IMR-90 (cell line): ENCODE data around the gene ECM2. TPM values are rescaled to one million over a fixed set of nuclear protein-coding genes. Genes with fewer than 3 reads are reported as not detected.

Experiments
- ATAC-seq: fragments of 200-7000 bp; cut with Tn5 transposase; 2 replicates; pipeline ENCODE4 v1.9.1; 2020; ENCODE audit warnings: low read depth, mild to moderate bottlenecking, moderate library complexity
- BruUV-seq: library from RNA; stranded (reverse); fragments of 400-500 nt; replicated peaks from 2 replicates; lab custom pipeline; 2021; lab: Mats Ljungman, UMichigan
- CTCF ChIA-PET: fragments of 300-600 bp; formaldehyde crosslinking; extraction: SDS; loops from one replicate; lab custom pipeline; 2021; ENCODE audit warnings: antibody characterized with exemption; lab: Yijun Ruan, JAX
- POLR2A ChIA-PET: fragments of 300-600 bp; sonication (Branson Sonifier 250); formaldehyde crosslinking; loops from one replicate; lab custom pipeline; 2022; ENCODE audit warnings: antibody characterized with exemption; ENCODE audit not compliant: unreplicated experiment; lab: Charles Lee
- DNase-seq: peaks from one replicate; pipeline ENCODE4 v3.0.0; 2013
- H2AFZ ChIP-seq: replicated peaks from 2 replicates; pipeline ENCODE3; 2013; ENCODE audit warnings: low read length, mild to moderate bottlenecking; ENCODE audit not compliant: poor library complexity
- H2AK5ac ChIP-seq: 2 replicates; pipeline ENCODE4 v1.6.1; 2013; ENCODE audit warnings: low read depth, low read length, inconsistent platforms
- H2AK9ac ChIP-seq: replicated peaks from 2 replicates; pipeline ENCODE3; 2013; ENCODE audit warnings: mild to moderate bottlenecking, low read depth, low read length, moderate library complexity; ENCODE audit not compliant: poor library complexity
- H2BK120ac ChIP-seq: 2 replicates; pipeline ENCODE4 v1.6.1; 2013; ENCODE audit warnings: low read depth, low read length, inconsistent platforms
- H2BK15ac ChIP-seq: 3 replicates; pipeline ENCODE4 v1.6.1; 2013; ENCODE audit warnings: low read depth, low read length, inconsistent platforms
- H2BK20ac ChIP-seq: 2 replicates; pipeline ENCODE4 v1.6.1; 2013; ENCODE audit warnings: low read depth, mild to moderate bottlenecking, inconsistent platforms, low read length, moderate library complexity
- H2BK5ac ChIP-seq: 2 replicates; pipeline ENCODE4 v1.6.1; 2013; ENCODE audit warnings: mild to moderate bottlenecking, low read depth, low read length, inconsistent platforms; ENCODE audit not compliant: poor library complexity, severe bottlenecking
- H3K14ac ChIP-seq: replicated peaks from 2 replicates; pipeline ENCODE4 v1.6.1; 2013; ENCODE audit warnings: low read depth, low read length, inconsistent platforms
- H3K18ac ChIP-seq: 2 replicates; pipeline ENCODE4 v1.6.1; 2013; ENCODE audit warnings: low read depth, low read length, control low read depth
- H3K23ac ChIP-seq: 2 replicates; pipeline ENCODE4 v1.6.1; 2013; ENCODE audit warnings: low read depth, low read length, inconsistent platforms
- H3K27ac ChIP-seq: 2 replicates; pipeline ENCODE4 v1.5.1; 2013; ENCODE audit warnings: mild to moderate bottlenecking, control low read depth, low read length; ENCODE audit not compliant: insufficient read depth
- H3K27me3 ChIP-seq: 2 replicates; pipeline ENCODE4 v1.6.1; 2013; ENCODE audit warnings: low read length; ENCODE audit not compliant: control insufficient read depth, insufficient read depth
- H3K36me3 ChIP-seq: 2 replicates; pipeline ENCODE4 v1.6.1; 2013; ENCODE audit warnings: low read length, mixed read lengths; ENCODE audit not compliant: control insufficient read depth, insufficient read depth
- H3K4ac ChIP-seq: 2 replicates; pipeline ENCODE4 v1.6.1; 2013; ENCODE audit warnings: low read depth, low read length, inconsistent platforms
- H3K4me1 ChIP-seq: 2 replicates; pipeline ENCODE4 v1.6.1; 2013; ENCODE audit warnings: low read length, mixed read lengths; ENCODE audit not compliant: control insufficient read depth, insufficient read depth
- H3K4me2 ChIP-seq: 2 replicates; pipeline ENCODE4 v1.6.1; 2013; ENCODE audit warnings: low read depth, mild to moderate bottlenecking, control low read depth, low read length, moderate library complexity
- H3K4me3 ChIP-seq: 2 replicates; pipeline ENCODE4 v1.5.1; 2013; ENCODE audit warnings: low read depth, mild to moderate bottlenecking, control low read depth, low read length, moderate library complexity; ENCODE audit not compliant: insufficient read depth
- H3K56ac ChIP-seq: 2 replicates; pipeline ENCODE4 v1.6.1; 2013; ENCODE audit warnings: low read length, inconsistent platforms; ENCODE audit not compliant: insufficient read depth; ENCODE audit errors: extremely low read depth
- H3K79me1 ChIP-seq, 2 experiments: 2 replicates each; pipeline ENCODE4 v1.6.1; 2013; ENCODE audit warnings: low read length in 2 of 2, inconsistent platforms in 1 of 2, low read depth in 1 of 2
- H3K9ac ChIP-seq: 2 replicates; pipeline ENCODE4 v1.6.1; 2013; ENCODE audit warnings: low read depth, low read length, control low read depth
- H3K9me1 ChIP-seq: 2 replicates; pipeline ENCODE4 v1.6.1; 2013; ENCODE audit warnings: low read length, inconsistent platforms; ENCODE audit not compliant: insufficient read depth
- H3K9me3 ChIP-seq: 2 replicates; pipeline ENCODE4 v1.6.1; 2013; ENCODE audit warnings: low read length; ENCODE audit not compliant: control insufficient read depth, insufficient read depth
- H4K20me1 ChIP-seq: 2 replicates; pipeline ENCODE4 v1.6.1; 2013; ENCODE audit warnings: low read length, inconsistent platforms; ENCODE audit not compliant: insufficient read depth
- H4K5ac ChIP-seq: 2 replicates; pipeline ENCODE4 v1.6.1; 2013; ENCODE audit warnings: mild to moderate bottlenecking, low read depth, low read length, control low read depth
- H4K8ac ChIP-seq, 2 experiments: 2 replicates each; pipeline ENCODE4 v1.6.1; 2013; ENCODE audit warnings: low read depth in 2 of 2, low read length in 2 of 2, control low read depth in 1 of 2, inconsistent platforms in 1 of 2
- H4K91ac ChIP-seq: 2 replicates; pipeline ENCODE4 v1.6.1; 2013; ENCODE audit warnings: low read depth, low read length, inconsistent platforms; ENCODE audit not compliant: insufficient read depth
- CEBPB ChIP-seq: IDR thresholded peaks from 2 replicates; pipeline ENCODE4 v1.6.1; 2012; ENCODE audit warnings: low read depth, low read length, improper control_type of control experiment
- CHD1 ChIP-seq: IDR thresholded peaks from 2 replicates; pipeline ENCODE4 v1.6.1; 2012; ENCODE audit warnings: low read depth, low read length, improper control_type of control experiment
- ELK1 ChIP-seq: fragments of 150-350 bp; IDR thresholded peaks from 2 replicates; pipeline ENCODE4 v1.6.1; 2016; ENCODE audit warnings: low read depth, mild to moderate bottlenecking, low read length, moderate library complexity, borderline replicate concordance
- FOS ChIP-seq: fragments of 150-350 bp; IDR thresholded peaks from 2 replicates; pipeline ENCODE4 v1.6.1; 2016; ENCODE audit warnings: low read depth, low read length
- MAZ ChIP-seq: IDR thresholded peaks from 2 replicates; pipeline ENCODE4 v1.6.1; 2012; ENCODE audit warnings: low read depth, mild to moderate bottlenecking, low read length, improper control_type of control experiment, moderate library complexity, borderline replicate concordance
- MXI1 ChIP-seq: IDR thresholded peaks from 2 replicates; pipeline ENCODE4 v1.6.1; 2012; ENCODE audit warnings: low read depth, mild to moderate bottlenecking, low read length, moderate library complexity, borderline replicate concordance
- NFE2L2 ChIP-seq: fragments of 150-350 bp; IDR thresholded peaks from 2 replicates; pipeline ENCODE4 v1.6.1; 2016; ENCODE audit warnings: low read depth, mild to moderate bottlenecking, low read length
- POLR2A ChIP-seq: IDR thresholded peaks from 2 replicates; pipeline ENCODE4 v1.6.1; 2012; ENCODE audit warnings: mild to moderate bottlenecking, low read depth, low read length
- RCOR1 ChIP-seq: IDR thresholded peaks from 2 replicates; pipeline ENCODE4 v1.6.1; 2012; ENCODE audit warnings: mild to moderate bottlenecking, low read length, improper control_type of control experiment; ENCODE audit not compliant: insufficient replicate concordance
- RFX5 ChIP-seq: IDR thresholded peaks from 2 replicates; pipeline ENCODE4 v1.8.0; 2012; ENCODE audit warnings: low read depth, mild to moderate bottlenecking, low read length, moderate library complexity
- SMC3 ChIP-seq: fragments of 150-350 bp; IDR thresholded peaks from 2 replicates; pipeline ENCODE4 v1.6.1; 2016; ENCODE audit warnings: low read depth, mild to moderate bottlenecking, antibody characterized with exemption, low read length, moderate library complexity
- USF2 ChIP-seq: fragments of 150-350 bp; IDR thresholded peaks from 2 replicates; pipeline ENCODE4 v1.6.1; 2017; ENCODE audit warnings: mild to moderate bottlenecking, antibody characterized with exemption, low read length, low read depth
- WGBS, 2 experiments: methylation state at CpG; one replicate each; pipeline versions ENCODE4 v1.1.5 to v1.1.7; 2013; ENCODE audit warnings: missing lambda C conversion rate in 2 of 2; ENCODE audit not compliant: insufficient read length in 1 of 2; ENCODE audit errors: extremely low coverage in 2 of 2; 5-methylcytosine and 5-hydroxymethylcytosine counted together
- dilution Hi-C: fragments of 300-500 bp; cut with HindIII; formaldehyde crosslinking; loops from one replicate; pipeline ENCODE4 v1.14.3; 2018; ENCODE audit warnings: low sequenced_read_pairs; ENCODE audit not compliant: unreplicated experiment
- in situ Hi-C: fragments of 300-500 bp; cut with MboI; formaldehyde crosslinking; loops from 3 replicates; pipeline ENCODE4 v1.14.3; 2019; ENCODE audit warnings: low sequenced_read_pairs, inconsistent platforms, mixed read lengths
- intact Hi-C: fragments of 100-400 bp; cut with micrococcal nuclease; formaldehyde crosslinking; loops from 2 replicates; pipeline ENCODE4 v1.10.0; 2022
- polyA plus RNA-seq, 3 experiments: library from polyadenylated mRNA; depleted of rRNA; stranded (reverse); fragments of >200 nt; gene quantifications; 2 replicates each; pipeline ENCODE4 v1.2.3, GENCODE V29; 2012; ENCODE audit warnings: low replicate concordance in 1 of 3
- total RNA-seq: library from RNA; depleted of rRNA; stranded (reverse); fragments of >200 nt; gene quantifications from 2 replicates; pipeline ENCODE4 v1.2.3, GENCODE V29; 2012

ECM2 gene
- total and polyA plus RNA-seq, 2 of the 4 experiments (the other 2 are of a cell fraction): 0.26 to 0.36 TPM

GRCh38 chr9:92492781-92493401, 42.9 kb downstream of the ECM2 start:
- no peak overlapping the region for H4K91ac ChIP-seq
- no peak overlapping the region for H2AK5ac ChIP-seq
- H3K4me1 ChIP-seq: peaks cover 9% of the 10 kb centered on the region
- dilution Hi-C loops: no loop called here
- H2BK15ac ChIP-seq: no peak overlapping the region
- 0 out of 2 replicates have a peak overlapping the region, but pooled peaks have one; percentile 0 for H2BK120ac ChIP-seq
- H3K27me3 ChIP-seq: no peaks in the 10 kb centered on the region
- no peak overlapping the region for H3K9ac ChIP-seq
- ATAC-seq (no peak), DNase-seq (no peak)
- H4K20me1 ChIP-seq: no peaks in the 10 kb centered on the region
- H3K4me2 ChIP-seq: no peak overlapping the region
- H3K79me1 ChIP-seq: no peaks in the 10 kb centered on the region; a peak in 1 of 4 replicates
- H3K14ac ChIP-seq: no peak overlapping the region; the same call in 1 of the 2 replicates
- no peak overlapping the region; the same call in 1 of the 2 replicates for H3K18ac ChIP-seq
- 0% methylated on average over 1 of the region's 3 CpGs; no CpG with 5 or more reads in 1 of the 2 experiments for WGBS, 2 experiments
- no TSS peak for BruUV-seq
- H4K5ac ChIP-seq: no peak overlapping the region
- no peak overlapping the region for H2BK5ac ChIP-seq
- peaks cover 9% of the 10 kb centered on the region for H3K9me1 ChIP-seq
- no peak for TF ChIP-seq MAZ
- TF ChIP-seq CEBPB: no peak
- TF ChIP-seq RCOR1: no peak
- TF ChIP-seq USF2: no peak
- TF ChIP-seq POLR2A: no peak
- TF ChIP-seq SMC3: no peak
- no peak for TF ChIP-seq MXI1
- TF ChIP-seq ELK1: no peak
- TF ChIP-seq NFE2L2: no peak
- TF ChIP-seq FOS: no peak
- TF ChIP-seq CHD1: no peak
- no peak for TF ChIP-seq RFX5
- no peak overlapping the region for H2AK9ac ChIP-seq
- no peaks in the 10 kb centered on the region for H3K36me3 ChIP-seq
- in situ Hi-C loops: no loop called here
- intact Hi-C loops: no loop called here
- no peak overlapping the region for H3K4me3 ChIP-seq
- H3K4ac ChIP-seq: no peak overlapping the region
- POLR2A ChIA-PET: no interaction called here
- CTCF ChIA-PET: interaction anchor here (0.9 kb wide), 1 partner anchor 12 kb away, joined by 3 read pairs; no protein-coding TSS in a partner anchor
- no peak overlapping the region for H2BK20ac ChIP-seq
- no peaks in the 10 kb centered on the region for H3K9me3 ChIP-seq
- no peak overlapping the region for H3K27ac ChIP-seq
- H4K8ac ChIP-seq: no peak overlapping the region
- no peak overlapping the region for H3K56ac ChIP-seq
- H3K23ac ChIP-seq: no peak overlapping the region; the same call in 1 of the 2 replicates
- no peak overlapping the region for H2AFZ ChIP-seq
